HG02610 (cell line): ENCODE results near the gene LAMA1.
"Not testable (repeated sequence)": the region's sequence is repeated elsewhere in the genome, so short reads cannot be mapped to it uniquely, and the experiment has no call there.

Experiments
- ATAC-seq: cut with Tn5 transposase; IDR thresholded peaks from one replicate; pipeline ENCODE4 v1.9.1; 2021; ENCODE audit warnings: mild to moderate bottlenecking, moderate library complexity; ENCODE audit not compliant: unreplicated experiment

Gene LAMA1

GRCh38 chr18:7117390-7118355 is at the start of gene LAMA1:
LAMA1 (minus strand) TSS chr18:7117797; CDS start chr18:7117720, 77 bp downstream.
- ATAC-seq = no peak

DNA sequence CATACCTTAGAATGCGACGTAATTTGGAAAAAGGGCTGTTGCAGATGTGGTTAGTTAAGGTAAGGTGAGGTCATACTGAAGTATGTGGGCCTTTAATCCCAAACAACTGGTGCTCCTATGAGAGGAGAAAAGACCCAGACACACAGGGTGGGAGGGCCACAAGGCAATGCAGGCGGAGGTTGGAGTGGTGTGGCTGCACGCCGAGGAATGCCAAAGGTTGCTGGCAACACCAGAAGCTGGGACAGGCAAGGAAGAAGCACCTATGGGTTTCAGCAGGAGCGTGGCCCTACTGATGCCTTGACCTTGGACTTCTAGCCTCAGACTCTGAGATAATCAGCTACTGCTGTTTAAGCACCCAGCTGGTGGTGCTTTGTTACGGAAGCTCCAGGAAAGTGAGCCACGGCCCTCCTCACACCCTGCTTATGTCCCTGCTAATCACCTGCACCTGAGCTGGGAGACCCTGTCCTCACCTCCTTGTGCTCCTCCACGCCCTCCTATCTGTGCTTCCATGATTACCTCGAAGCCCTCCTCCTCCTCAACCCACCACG is 48.3 kb upstream of the LAMA1 start:
- ATAC-seq = no peak

DNA sequence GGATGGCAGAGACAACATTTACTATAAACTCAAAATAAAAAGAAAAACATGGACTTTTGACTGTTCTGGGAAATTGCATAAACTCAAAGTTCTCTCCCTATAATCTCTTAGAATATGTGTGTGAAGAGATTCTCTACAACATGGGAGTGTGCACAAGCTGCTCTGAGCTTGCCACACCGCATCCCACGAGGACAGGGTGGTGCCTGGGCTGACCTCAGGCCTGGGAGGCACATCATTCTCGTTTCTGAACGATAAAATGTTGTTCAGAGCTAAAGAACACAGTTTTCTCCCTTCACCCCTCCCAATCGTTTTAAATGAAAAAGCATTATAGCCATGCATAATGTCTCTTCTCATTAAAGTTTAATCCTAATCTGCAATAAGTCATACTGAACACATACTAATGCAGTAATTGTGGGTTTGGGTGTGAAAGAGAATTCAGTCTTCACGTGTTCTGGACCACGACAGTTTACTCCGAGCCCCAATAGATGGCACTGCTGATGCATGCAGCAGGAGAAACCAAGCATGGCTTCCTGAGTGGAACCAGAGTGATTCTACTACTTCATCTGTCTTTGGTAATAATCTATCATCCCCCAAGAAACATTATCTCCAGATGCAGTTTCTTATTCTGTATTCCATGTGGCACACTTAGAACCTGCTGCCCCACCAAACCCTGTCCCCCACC is 46.9 kb upstream of the LAMA1 start:
- no peak for ATAC-seq

DNA sequence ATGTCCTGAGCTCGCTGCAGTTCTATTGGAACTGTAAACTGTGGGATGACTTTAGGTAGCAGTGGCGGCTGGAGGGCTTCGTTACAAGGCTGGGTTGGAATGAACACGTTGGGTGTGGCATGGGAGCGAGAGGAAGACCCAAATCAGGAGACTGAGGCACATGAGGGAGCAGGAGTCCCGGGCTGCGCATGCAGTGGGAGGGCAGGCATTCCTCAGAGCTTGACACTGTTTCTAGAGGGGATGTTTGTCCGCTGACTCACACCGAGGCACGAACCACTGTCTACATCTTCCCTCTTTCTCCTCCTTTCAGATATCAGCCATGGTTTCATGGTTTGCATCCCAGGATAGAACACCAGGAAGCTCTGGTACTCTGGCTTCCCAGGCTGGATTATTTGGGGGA is 40.6 kb upstream of the LAMA1 start:
- no peak for ATAC-seq

GRCh38 chr18:7157760-7158159 is 40.2 kb upstream of the LAMA1 start:
- no peak for ATAC-seq

DNA sequence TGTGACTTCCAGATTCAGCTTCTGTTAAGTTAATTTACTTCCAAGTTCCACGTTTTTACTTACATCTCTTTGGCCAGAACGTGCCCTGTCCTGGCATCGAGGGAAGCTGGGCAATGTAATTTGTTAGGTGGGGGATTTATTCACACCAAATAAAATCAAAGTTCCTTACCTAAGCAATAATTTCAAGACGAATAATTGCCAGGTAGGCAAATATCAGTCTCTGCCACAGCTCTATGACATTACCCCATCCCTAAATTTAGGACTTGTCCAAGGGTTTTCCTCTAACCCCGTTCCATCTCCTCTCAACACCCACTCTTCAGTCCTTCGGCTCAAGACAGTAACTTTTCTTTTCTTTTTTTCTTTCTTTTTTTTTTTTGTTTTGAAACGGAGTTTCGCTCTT is 38.3 kb upstream of the LAMA1 start:
- ATAC-seq = no peak

GRCh38 chr18:7155092-7155491 is 37.5 kb upstream of the LAMA1 start:
- no peak for ATAC-seq

DNA sequence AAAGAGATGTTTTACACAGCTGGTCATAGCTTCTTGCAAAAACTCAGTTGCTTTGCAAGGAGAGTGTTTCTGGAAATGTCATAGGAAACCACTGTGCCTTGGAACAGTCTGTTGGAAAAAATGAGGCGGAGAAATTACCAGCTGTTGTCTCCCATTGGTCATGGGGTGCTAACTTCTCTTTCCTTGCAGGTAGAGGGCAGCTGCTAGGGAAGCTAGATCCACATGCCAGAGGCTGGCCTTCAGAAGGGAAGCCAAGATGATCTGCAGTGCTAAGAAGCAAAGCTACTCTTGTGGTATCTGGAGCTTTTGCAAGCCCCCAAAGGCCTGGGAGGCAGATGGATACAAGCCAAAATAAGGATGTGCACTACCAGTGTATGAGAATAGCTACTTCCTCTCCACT is 34.8 kb upstream of the LAMA1 start:
- ATAC-seq = no peak

GRCh38 chr18:7147399-7147798 is 29.8 kb upstream of the LAMA1 start:
- ATAC-seq = no peak

GRCh38 chr18:7146067-7146466 is 28.5 kb upstream of the LAMA1 start:
- no peak for ATAC-seq

GRCh38 chr18:7144921-7145320 is 27.3 kb upstream of the LAMA1 start:
- ATAC-seq = not testable (repeated sequence)

GRCh38 chr18:7141287-7141686 is 23.7 kb upstream of the LAMA1 start:
- no peak for ATAC-seq

DNA sequence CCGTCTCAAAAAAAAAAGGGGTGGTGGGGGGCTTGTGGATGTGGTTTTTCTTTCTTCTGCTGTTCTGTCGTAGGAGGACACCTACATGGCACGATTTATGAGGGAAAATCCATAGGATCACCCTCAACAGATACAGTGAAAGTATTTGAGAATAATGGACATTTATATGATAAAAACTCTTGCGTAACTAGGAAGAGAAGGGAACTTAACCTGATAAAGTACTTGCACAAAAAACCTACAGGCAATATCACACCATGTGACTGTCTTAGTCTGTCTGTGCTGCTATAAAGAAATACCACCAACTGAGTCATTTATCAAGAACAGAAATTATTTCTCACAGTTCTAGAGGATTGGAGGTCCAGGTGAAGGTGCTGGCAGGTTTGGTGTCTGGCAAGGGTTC is 21.8 kb upstream of the LAMA1 start:
- ATAC-seq = no peak

- ATAC-seq = no peak
Observed at GRCh38 chr18:7133181-7133580, 15.6 kb upstream of the LAMA1 start.

GRCh38 chr18:7132356-7133150 is 15.0 kb upstream of the LAMA1 start:
- no peak for ATAC-seq

DNA sequence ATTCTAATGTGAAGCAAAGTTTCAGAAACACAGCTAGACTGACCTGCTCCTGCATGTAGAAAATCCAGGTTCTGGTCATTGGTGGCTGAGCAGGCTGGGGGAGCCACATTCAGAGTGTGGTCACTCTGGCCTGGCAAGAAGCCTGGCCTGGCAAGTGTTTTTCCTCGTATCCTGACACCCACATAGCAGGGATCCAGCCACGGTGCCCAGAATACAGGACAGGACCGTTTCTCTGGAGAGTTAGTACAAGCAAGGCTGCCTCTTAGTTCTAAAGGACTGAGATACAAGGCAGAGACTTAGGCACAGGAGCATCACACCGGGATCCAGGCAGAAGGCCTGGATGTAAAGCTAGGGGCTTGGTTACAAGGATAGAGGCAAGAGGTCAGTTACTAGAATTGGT is 4.8 kb upstream of the LAMA1 start:
- no peak for ATAC-seq

DNA sequence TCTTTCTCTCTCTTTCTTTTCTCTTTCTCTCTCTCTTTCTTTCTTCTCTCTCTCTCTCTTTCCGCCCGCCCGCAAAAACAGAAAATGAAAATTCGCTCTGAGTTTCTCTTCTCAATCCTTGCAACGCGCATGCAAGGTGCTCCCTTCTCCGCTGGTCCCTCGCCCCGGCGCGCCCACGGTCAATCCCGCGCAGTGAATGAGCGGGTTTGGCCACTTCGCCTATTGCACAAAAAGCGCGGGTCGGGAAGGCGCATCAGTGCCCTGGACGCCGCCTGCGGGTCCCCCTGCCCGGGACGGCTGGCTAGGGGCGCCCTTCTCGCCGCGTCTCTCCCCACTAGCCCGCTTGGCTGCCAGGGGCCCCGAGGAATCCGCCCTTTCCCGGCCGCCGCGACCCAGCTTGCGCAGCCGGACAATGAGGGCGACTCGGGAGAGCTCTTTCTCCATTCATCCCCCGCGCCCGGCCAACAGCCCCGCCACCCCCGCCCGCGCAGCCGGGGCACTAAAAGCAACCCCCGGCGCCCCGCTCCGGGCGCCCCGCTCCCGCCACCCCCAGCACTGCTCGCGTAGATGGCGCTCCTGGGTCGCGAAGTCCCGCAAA is 706 bp downstream of the LAMA1 start:
- ATAC-seq = no peak

DNA sequence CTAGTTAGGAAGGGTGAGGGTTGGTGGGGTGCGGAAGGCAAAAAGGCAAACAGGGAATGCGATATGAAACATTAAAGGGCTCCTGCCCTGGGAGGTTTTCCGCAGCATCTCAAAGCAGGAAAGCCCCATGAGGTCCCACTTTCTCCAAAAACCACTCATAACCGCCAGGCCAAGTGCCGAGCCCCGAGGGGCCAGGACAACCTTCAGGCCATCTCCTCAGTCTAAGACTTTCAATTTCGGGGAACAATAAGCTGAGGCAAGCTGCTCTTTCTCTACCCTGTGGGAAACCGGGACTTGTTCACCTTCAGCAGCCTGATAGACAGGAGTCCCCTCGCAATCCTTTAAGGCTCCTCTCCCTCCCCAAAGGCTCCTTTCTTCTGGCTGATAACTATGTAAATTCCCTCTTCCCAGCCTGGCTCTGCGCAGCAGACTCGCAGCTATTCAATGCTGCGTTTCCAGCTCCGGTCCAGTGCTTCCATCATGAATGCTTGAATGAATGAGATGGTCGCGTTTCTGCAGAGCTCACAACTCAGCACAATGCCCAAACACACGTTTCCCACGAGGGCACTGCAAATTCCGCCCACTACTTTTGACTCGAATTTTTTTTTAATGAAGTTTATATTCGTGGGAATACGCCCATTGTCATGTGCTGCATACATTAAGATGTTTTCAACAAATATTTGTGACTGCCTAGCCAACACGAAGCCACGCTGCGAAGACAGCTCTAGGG is 1.4 kb downstream of the LAMA1 start:
- ATAC-seq = no peak

GRCh38 chr18:7112936-7113335 is 4.7 kb downstream of the LAMA1 start:
- no peak for ATAC-seq

GRCh38 chr18:7111134-7111533 is 6.5 kb downstream of the LAMA1 start:
- ATAC-seq = no peak
